HG02571 (cell line): ENCODE results near the gene SBK3.

ENCODE experiments used
- ATAC-seq: cut with Tn5 transposase; IDR thresholded peaks from one replicate; pipeline ENCODE4 v1.9.1; 2021; ENCODE audit warnings: mild to moderate bottlenecking, moderate library complexity; ENCODE audit not compliant: unreplicated experiment

SBK3 gene

GRCh38 chr19:55491546-55492360 is 53.6 kb downstream of the SBK3 start:
- no peak for ATAC-seq
